Lower leg skin (tissue), 4 donors: Measurements from ENCODE around the gene TSEN15. TPM values are rescaled to one million over a fixed set of nuclear protein-coding genes. Genes with fewer than 3 reads are reported as not detected.
"Not testable (repeated sequence)": the region's sequence is repeated elsewhere in the genome, so short reads cannot be mapped to it uniquely, and the experiment has no call there.

Experiments used
- DNase-seq, 2 donors: peaks; one replicate each; pipeline ENCODE4 v3.0.0-alpha.2; 2019; ENCODE audit warnings: low spot score in 2 of 2
- H3K4me3 ChIP-seq: fragments of 200-600 bp; sonication (generic); 2 replicates; pipeline ENCODE4 v1.5.1; 2017; ENCODE audit warnings: mild to moderate bottlenecking, low read depth; ENCODE audit not compliant: poor library complexity, severe bottlenecking
- CTCF ChIP-seq, 3 donors: fragments of 450-650 bp; IDR thresholded peaks; one replicate each; pipeline ENCODE4 v1.5.1; 2016; ENCODE audit warnings: antibody characterized with exemption in 3 of 3, mild to moderate bottlenecking in 3 of 3, moderate library complexity in 2 of 3
- POLR2A ChIP-seq, 2 donors: fragments of 450-650 bp; IDR thresholded peaks; one replicate each; pipeline ENCODE4 v1.6.1; 2016 to 2017; ENCODE audit warnings: antibody characterized with exemption in 2 of 2, mild to moderate bottlenecking in 1 of 2, moderate library complexity in 1 of 2
- WGBS, 2 donors: methylation state at CpG; one replicate each; pipeline ENCODE4 v1.1.5; 2018; 5-methylcytosine and 5-hydroxymethylcytosine counted together
- intact Hi-C: fragments of 100-400 bp; cut with DNase I; formaldehyde crosslinking; loops from one replicate; pipeline ENCODE4 v1.15.0; 2023; ENCODE audit warnings: low total_unique reads
- total RNA-seq, 4 donors: library from RNA; depleted of rRNA; stranded (reverse); fragments of >200 nt; gene quantifications; one replicate each; pipeline ENCODE4 v1.1.0, GENCODE V29; 2016

Gene TSEN15
- total RNA-seq, 4 donors from 2014 or later = 6.8 to 35.9 (median 12.8) TPM

GRCh38 chr1:184036517-184036949, 15.0 kb upstream of the TSEN15 start:
- WGBS, 2 donors = 0 to 1% methylated on average over 15 to 19 of the region's 29 CpGs
- no peak for DNase-seq
- no peak for TF ChIP-seq POLR2A (IDR thresholded peaks at IDR 0.05)
- no peak for TF ChIP-seq CTCF (IDR thresholded peaks at IDR 0.05)
- intact Hi-C loops = no loop called here
- H3K4me3 ChIP-seq = peak overlapping the region; percentile 57

GRCh38 chr1:184037849-184038591, 13.5 kb upstream of the TSEN15 start:
- DNase-seq = no peak
- no peak for TF ChIP-seq POLR2A (IDR thresholded peaks at IDR 0.05)
- H3K4me3 ChIP-seq = no peak overlapping the region
- intact Hi-C loops = no loop called here
- WGBS, 2 donors = 86 to 89% methylated on average over 13 of the region's 13 CpGs

GRCh38 chr1:184039126-184039525, 12.4 kb upstream of the TSEN15 start:
- no peak for TF ChIP-seq POLR2A (IDR thresholded peaks at IDR 0.05)
- no peak for TF ChIP-seq CTCF (IDR thresholded peaks at IDR 0.05)
- intact Hi-C loops = no loop called here
- no peak overlapping the region for H3K4me3 ChIP-seq
- no peak for DNase-seq
- WGBS, 2 donors = 79 to 85% methylated on average over 4 of the region's 4 CpGs

- H3K4me3 ChIP-seq = no peak overlapping the region
- 74 to 82% methylated on average over 3 of the region's 3 CpGs for WGBS, 2 donors
- intact Hi-C loops = no loop called here
- no peak for DNase-seq
- TF ChIP-seq CTCF (IDR thresholded peaks at IDR 0.05) = no peak
- no peak for TF ChIP-seq POLR2A (IDR thresholded peaks at IDR 0.05)
Observed at GRCh38 chr1:184041731-184042130, 9.8 kb upstream of the TSEN15 start.

- H3K4me3 ChIP-seq, intact Hi-C loops, DNase-seq: not testable (repeated sequence)
- WGBS, 2 donors = 86 to 92% methylated on average over 2 of the region's 2 CpGs
Observed at GRCh38 chr1:184043315-184043714, 8.2 kb upstream of the TSEN15 start.

GRCh38 chr1:184044603-184045376, 6.7 kb upstream of the TSEN15 start:
- H3K4me3 ChIP-seq = no peak overlapping the region
- DNase-seq = no peak
- TF ChIP-seq CTCF (IDR thresholded peaks at IDR 0.05) = no peak
- TF ChIP-seq POLR2A (IDR thresholded peaks at IDR 0.05) = no peak
- WGBS, 2 donors = 77 to 81% methylated on average over 3 of the region's 3 CpGs
- intact Hi-C loops = no loop called here

- DNase-seq, H3K4me3 ChIP-seq, intact Hi-C loops: not testable (repeated sequence)
- WGBS, 2 donors = 72% methylated on average over 5 of the region's 5 CpGs
Observed at GRCh38 chr1:184047541-184047940, 4.0 kb upstream of the TSEN15 start.
